Type B pancreatic cell (in vitro differentiated cells): Measurements from ENCODE around the gene LHFPL3. TPM values are rescaled to one million over a fixed set of nuclear protein-coding genes. Genes with fewer than 3 reads are reported as not detected.

Experiments
- DNase-seq: peaks from one replicate; pipeline ENCODE4 v3.0.0; 2021; ENCODE audit warnings: mixed read lengths; ENCODE audit not compliant: unreplicated experiment; ENCODE audit errors: extremely low spot score
- H3K27ac Mint-ChIP-seq: 2 replicates; pipeline ENCODE4 v1.8.0; 2021; ENCODE audit warnings: mild to moderate bottlenecking, mixed read lengths
- H3K27me3 Mint-ChIP-seq: 2 replicates; pipeline ENCODE4 v1.8.0; 2021; ENCODE audit warnings: mixed read lengths
- H3K36me3 Mint-ChIP-seq: 2 replicates; pipeline ENCODE4 v1.8.0; 2021; ENCODE audit warnings: mixed read lengths
- H3K4me1 Mint-ChIP-seq: one replicate; pipeline ENCODE4 v1.8.0; 2021; ENCODE audit warnings: mixed read lengths; ENCODE audit not compliant: unreplicated experiment
- H3K4me3 Mint-ChIP-seq: 2 replicates; pipeline ENCODE4 v1.8.0; 2021; ENCODE audit warnings: mild to moderate bottlenecking, mixed read lengths
- H3K9me3 Mint-ChIP-seq: 2 replicates; pipeline ENCODE4 v1.8.0; 2021; ENCODE audit warnings: mixed read lengths
- total RNA-seq: library from RNA; stranded (reverse); gene quantifications from 2 replicates; pipeline ENCODE4 v1.2.1, GENCODE V29; 2021; ENCODE audit warnings: low replicate concordance
- TF ChIP-seq, protein P1 (sequence below): fragments of 200-600 bp; sonication (generic); conservative IDR thresholded peaks from 2 replicates; pipeline ENCODE4 v1.5.0; 2021; ENCODE audit warnings: antibody characterized with exemption, mild to moderate bottlenecking

LHFPL3 gene
- total RNA-seq, 1 donor from 2014 or later = 0.31 TPM

DNA sequence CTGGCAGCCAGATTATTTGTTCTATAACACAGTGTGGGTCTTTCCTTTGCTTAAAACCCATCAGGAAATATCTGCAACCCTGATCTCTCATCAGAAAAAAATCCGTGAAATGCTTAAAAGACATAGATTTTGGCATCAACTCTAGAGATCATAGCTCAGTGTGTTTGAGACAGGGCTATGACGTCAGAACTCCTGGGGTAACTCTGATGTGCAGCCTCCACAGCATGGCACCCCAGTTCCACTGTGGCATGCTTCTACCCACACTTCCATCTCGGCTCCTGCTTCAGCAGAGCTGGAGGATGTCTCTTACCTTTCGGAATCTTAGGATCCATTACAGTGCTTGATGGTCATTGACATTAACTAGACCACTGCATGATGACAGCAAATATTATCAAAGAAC lies 205.7 kb downstream of the LHFPL3 start:
- Mint-ChIP-seq H3K4me1 (no peaks in the 10 kb centered on the region), H3K9me3 (no peaks in the 10 kb centered on the region), H3K36me3 (no peaks in the 10 kb centered on the region), H3K27ac (no peak overlapping the region), H3K27me3 (peaks cover 9% of the 10 kb centered on the region), H3K4me3 (no peak overlapping the region)
- TF ChIP-seq, protein P1, sequence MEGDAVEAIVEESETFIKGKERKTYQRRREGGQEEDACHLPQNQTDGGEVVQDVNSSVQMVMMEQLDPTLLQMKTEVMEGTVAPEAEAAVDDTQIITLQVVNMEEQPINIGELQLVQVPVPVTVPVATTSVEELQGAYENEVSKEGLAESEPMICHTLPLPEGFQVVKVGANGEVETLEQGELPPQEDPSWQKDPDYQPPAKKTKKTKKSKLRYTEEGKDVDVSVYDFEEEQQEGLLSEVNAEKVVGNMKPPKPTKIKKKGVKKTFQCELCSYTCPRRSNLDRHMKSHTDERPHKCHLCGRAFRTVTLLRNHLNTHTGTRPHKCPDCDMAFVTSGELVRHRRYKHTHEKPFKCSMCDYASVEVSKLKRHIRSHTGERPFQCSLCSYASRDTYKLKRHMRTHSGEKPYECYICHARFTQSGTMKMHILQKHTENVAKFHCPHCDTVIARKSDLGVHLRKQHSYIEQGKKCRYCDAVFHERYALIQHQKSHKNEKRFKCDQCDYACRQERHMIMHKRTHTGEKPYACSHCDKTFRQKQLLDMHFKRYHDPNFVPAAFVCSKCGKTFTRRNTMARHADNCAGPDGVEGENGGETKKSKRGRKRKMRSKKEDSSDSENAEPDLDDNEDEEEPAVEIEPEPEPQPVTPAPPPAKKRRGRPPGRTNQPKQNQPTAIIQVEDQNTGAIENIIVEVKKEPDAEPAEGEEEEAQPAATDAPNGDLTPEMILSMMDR = no peak
- no peak for DNase-seq

DNA sequence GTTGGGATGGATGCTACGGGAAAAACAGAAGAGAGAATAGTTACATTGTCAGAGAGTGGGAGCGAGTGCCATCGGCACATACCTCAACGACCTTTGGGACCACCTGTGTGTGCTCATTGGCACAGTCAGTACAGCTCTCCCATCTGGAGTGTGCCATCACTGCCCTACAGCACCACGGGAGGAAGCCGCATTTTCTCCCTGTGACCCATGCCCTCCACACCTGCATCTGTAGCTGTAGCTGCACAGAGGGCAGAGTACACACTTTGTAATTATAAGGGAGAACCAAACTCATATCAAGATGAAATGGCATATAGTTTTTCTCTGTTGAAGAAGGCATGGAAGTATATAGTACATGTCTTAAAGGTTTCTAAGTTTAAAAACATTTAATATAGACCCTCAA lies 207.4 kb downstream of the LHFPL3 start:
- no peak for DNase-seq
- no peak overlapping the region for H3K27ac Mint-ChIP-seq
- TF ChIP-seq, protein P1 = no peak
- peaks cover 7% of the 10 kb centered on the region for H3K27me3 Mint-ChIP-seq
- H3K4me3 Mint-ChIP-seq = no peak overlapping the region
- H3K36me3 Mint-ChIP-seq = no peaks in the 10 kb centered on the region
- no peaks in the 10 kb centered on the region for H3K9me3 Mint-ChIP-seq
- no peaks in the 10 kb centered on the region for H3K4me1 Mint-ChIP-seq

DNA sequence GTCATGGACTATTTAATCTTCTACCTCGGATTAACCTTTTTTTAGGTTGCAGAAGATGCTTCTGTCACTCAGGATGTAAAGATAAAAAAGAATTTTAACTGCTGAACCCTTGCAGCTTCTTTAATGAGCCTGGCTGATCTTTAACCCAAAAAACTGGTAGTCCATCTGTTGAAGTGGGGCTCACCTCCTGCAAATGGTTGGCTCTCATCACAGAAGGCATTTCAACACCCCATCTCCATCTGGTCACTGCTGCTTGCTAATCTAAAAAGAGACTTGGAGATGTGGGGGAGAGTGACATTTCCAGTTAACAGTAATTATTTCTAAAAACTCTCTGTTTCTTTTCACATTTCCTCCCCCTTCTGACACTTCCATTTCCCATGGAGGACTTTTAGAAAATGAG lies 208.6 kb downstream of the LHFPL3 start:
- H3K27me3 Mint-ChIP-seq = peaks cover 7% of the 10 kb centered on the region
- no peak for DNase-seq
- no peaks in the 10 kb centered on the region for H3K36me3 Mint-ChIP-seq
- TF ChIP-seq, protein P1 = no peak
- H3K27ac Mint-ChIP-seq = no peak overlapping the region
- no peak overlapping the region for H3K4me3 Mint-ChIP-seq
- no peaks in the 10 kb centered on the region for H3K9me3 Mint-ChIP-seq
- no peaks in the 10 kb centered on the region for H3K4me1 Mint-ChIP-seq

DNA sequence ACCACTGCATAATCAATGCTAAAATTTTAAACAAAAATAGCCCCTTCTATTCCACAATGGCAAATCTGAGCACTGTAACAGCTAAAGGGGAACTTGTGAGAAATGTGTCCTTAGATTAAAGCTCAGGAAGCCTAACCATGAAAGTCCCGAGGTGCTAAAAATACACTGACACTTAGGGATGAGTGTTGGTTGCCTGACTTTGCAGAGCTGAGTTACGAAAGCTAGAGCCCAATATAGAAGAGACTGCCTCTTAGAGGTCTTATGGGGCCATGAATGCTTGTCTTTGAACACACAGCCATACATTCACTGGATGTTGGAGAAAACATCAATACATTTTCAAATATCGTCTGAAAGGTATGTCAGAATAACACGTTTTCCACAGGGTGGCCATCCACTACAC lies 209.7 kb downstream of the LHFPL3 start:
- H3K4me1 Mint-ChIP-seq = no peaks in the 10 kb centered on the region
- peaks cover 7% of the 10 kb centered on the region for H3K27me3 Mint-ChIP-seq
- no peaks in the 10 kb centered on the region for H3K36me3 Mint-ChIP-seq
- DNase-seq = no peak
- no peak overlapping the region for H3K4me3 Mint-ChIP-seq
- H3K27ac Mint-ChIP-seq = no peak overlapping the region
- H3K9me3 Mint-ChIP-seq = no peaks in the 10 kb centered on the region
- TF ChIP-seq, protein P1 = no peak

- H3K27me3 Mint-ChIP-seq = peaks cover 5% of the 10 kb centered on the region
- no peaks in the 10 kb centered on the region for H3K4me1 Mint-ChIP-seq
- DNase-seq = no peak
- TF ChIP-seq, protein P1 = no peak
- no peaks in the 10 kb centered on the region for H3K36me3 Mint-ChIP-seq
- no peaks in the 10 kb centered on the region for H3K9me3 Mint-ChIP-seq
- H3K27ac Mint-ChIP-seq = no peak overlapping the region
- H3K4me3 Mint-ChIP-seq = no peak overlapping the region
These were observed 213.5 kb downstream of the LHFPL3 start for GRCh38 chr7:104541897-104542296.

DNA sequence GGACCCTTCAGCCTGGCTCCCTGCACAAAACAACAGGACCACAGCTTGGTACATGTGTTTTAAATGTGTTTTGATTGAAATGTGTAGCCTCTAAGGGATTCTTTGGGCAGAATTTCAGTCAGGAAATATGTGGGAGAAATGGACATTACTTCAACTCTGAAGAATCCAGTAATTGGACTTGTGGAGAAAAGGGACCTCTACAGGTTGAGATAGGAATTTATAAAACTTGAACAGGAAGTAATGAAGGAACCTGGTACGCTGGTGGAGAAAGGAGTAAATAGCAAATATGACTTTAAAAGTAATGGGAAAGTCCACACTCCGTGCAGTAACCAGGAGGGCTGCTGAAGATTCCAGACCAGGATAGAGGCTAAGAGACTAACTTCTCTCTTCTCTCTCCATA lies 220.5 kb downstream of the LHFPL3 start:
- H3K4me3 Mint-ChIP-seq = no peak overlapping the region
- no peaks in the 10 kb centered on the region for H3K4me1 Mint-ChIP-seq
- no peak for DNase-seq
- no peaks in the 10 kb centered on the region for H3K9me3 Mint-ChIP-seq
- TF ChIP-seq, protein P1 = peak; percentile 23
- no peak overlapping the region for H3K27ac Mint-ChIP-seq
- peaks cover 5% of the 10 kb centered on the region for H3K27me3 Mint-ChIP-seq
- H3K36me3 Mint-ChIP-seq = no peaks in the 10 kb centered on the region
